HTERT RPE-1 (cell line): ENCODE data around the gene IGF2BP2.

Source experiments
- in situ Hi-C: fragments of 300-500 bp; cut with MboI; formaldehyde crosslinking; loops from 4 replicates; pipeline ENCODE4 v1.14.3; 2020; ENCODE audit warnings: low sequenced_read_pairs

Gene IGF2BP2

GRCh38 chr3:185767002-185767688 is 57.7 kb downstream of the IGF2BP2 start:
- in situ Hi-C loops = no loop called here

- in situ Hi-C loops = no loop called here
Observed at GRCh38 chr3:185766329-185767001, 58.4 kb downstream of the IGF2BP2 start.

- in situ Hi-C loops = no loop called here
Observed at GRCh38 chr3:185764980-185765370, 59.9 kb downstream of the IGF2BP2 start.

- in situ Hi-C loops = no loop called here
Observed at GRCh38 chr3:185764163-185764979, 60.5 kb downstream of the IGF2BP2 start.

GRCh38 chr3:185763347-185764005 is 61.4 kb downstream of the IGF2BP2 start:
- in situ Hi-C loops = no loop called here

- in situ Hi-C loops = no loop called here
Observed at GRCh38 chr3:185760550-185760949, 64.3 kb downstream of the IGF2BP2 start.

- in situ Hi-C loops = no loop called here
Observed at GRCh38 chr3:185760088-185760487, 64.8 kb downstream of the IGF2BP2 start.

GRCh38 chr3:185759512-185759911 is 65.3 kb downstream of the IGF2BP2 start:
- in situ Hi-C loops = no loop called here

- in situ Hi-C loops = no loop called here
Observed at GRCh38 chr3:185758912-185759311, 65.9 kb downstream of the IGF2BP2 start.

GRCh38 chr3:185757176-185757575 is 67.7 kb downstream of the IGF2BP2 start:
- in situ Hi-C loops = no loop called here

GRCh38 chr3:185756477-185756876 is 68.4 kb downstream of the IGF2BP2 start:
- in situ Hi-C loops = no loop called here

- in situ Hi-C loops = no loop called here
Observed at GRCh38 chr3:185754920-185755319, 69.9 kb downstream of the IGF2BP2 start.

- in situ Hi-C loops = no loop called here
Observed at GRCh38 chr3:185753354-185753753, 71.5 kb downstream of the IGF2BP2 start.

- in situ Hi-C loops = no loop called here
Observed at GRCh38 chr3:185750702-185751101, 74.1 kb downstream of the IGF2BP2 start.

GRCh38 chr3:185750015-185750414 is 74.8 kb downstream of the IGF2BP2 start:
- in situ Hi-C loops = no loop called here

- in situ Hi-C loops = no loop called here
Observed at GRCh38 chr3:185746470-185746869, 78.4 kb downstream of the IGF2BP2 start.

- in situ Hi-C loops = no loop called here
Observed at GRCh38 chr3:185744997-185745843, 79.6 kb downstream of the IGF2BP2 start.

GRCh38 chr3:185741586-185741985 is 83.3 kb downstream of the IGF2BP2 start:
- in situ Hi-C loops = no loop called here

- in situ Hi-C loops = no loop called here
Observed at GRCh38 chr3:185740133-185740532, 84.7 kb downstream of the IGF2BP2 start.

GRCh38 chr3:185739264-185739701 is 85.6 kb downstream of the IGF2BP2 start:
- in situ Hi-C loops = no loop called here
